ENCODE measurements around the gene AKAP1.

AKAP1 gene

GRCh38 chr17:57165754-57166153 lies 80.7 kb downstream of the AKAP1 start:
- FAIRE-seq (no peak), DNase-seq (ENCODE audit: insufficient read length, low spot score) (no peak)
- TF ChIP-seq PAX5 (IDR thresholded peaks at IDR 0.05; ENCODE audit: insufficient read depth, low read length, severe bottlenecking): no peak
- no peak for TF ChIP-seq POLR2A (IDR thresholded peaks at IDR 0.05; ENCODE audit: low read depth, low read length)
- no peak for TF ChIP-seq TAF1 (IDR thresholded peaks at IDR 0.05; ENCODE audit: low read depth, low read length)
- no peak for TF ChIP-seq POU2F2 (IDR thresholded peaks at IDR 0.05; ENCODE audit: low read depth, low read length)
- no peak for TF ChIP-seq SPI1 (IDR thresholded peaks at IDR 0.05; ENCODE audit: low read depth, low read length)

GRCh38 chr17:57166803-57167202 lies 81.8 kb downstream of the AKAP1 start:
- DNase-seq (ENCODE audit: insufficient read length, low spot score) (no peak), FAIRE-seq (no peak)
- TF ChIP-seq POLR2A (IDR thresholded peaks at IDR 0.05; ENCODE audit: low read depth, low read length) (no peak), SPI1 (IDR thresholded peaks at IDR 0.05; ENCODE audit: low read depth, low read length) (no peak), TAF1 (IDR thresholded peaks at IDR 0.05; ENCODE audit: low read depth, low read length) (no peak), PAX5 (IDR thresholded peaks at IDR 0.05; ENCODE audit: insufficient read depth, low read length, severe bottlenecking) (no peak), POU2F2 (IDR thresholded peaks at IDR 0.05; ENCODE audit: low read depth, low read length) (no peak), POLR2AphosphoS5 (IDR thresholded peaks at IDR 0.05; ENCODE audit: low read depth, low read length) (no peak)

- no peak for DNase-seq (ENCODE audit: insufficient read length, low spot score)
- no peak for FAIRE-seq
- no peak for TF ChIP-seq POLR2A (IDR thresholded peaks at IDR 0.05; ENCODE audit: low read depth, low read length)
- no peak for TF ChIP-seq PAX5 (IDR thresholded peaks at IDR 0.05; ENCODE audit: insufficient read depth, low read length, severe bottlenecking)
- TF ChIP-seq POU2F2 (IDR thresholded peaks at IDR 0.05; ENCODE audit: low read depth, low read length): no peak
- TF ChIP-seq TAF1 (IDR thresholded peaks at IDR 0.05; ENCODE audit: low read depth, low read length): no peak
- TF ChIP-seq POLR2AphosphoS5 (IDR thresholded peaks at IDR 0.05; ENCODE audit: low read depth, low read length): no peak
- TF ChIP-seq SPI1 (IDR thresholded peaks at IDR 0.05; ENCODE audit: low read depth, low read length): no peak
Measured at GRCh38 chr17:57168695-57169094, 83.6 kb downstream of the AKAP1 start.

- FAIRE-seq: no peak
- no peak for DNase-seq (ENCODE audit: insufficient read length, low spot score)
Measured at GRCh38 chr17:57170866-57171265, 85.8 kb downstream of the AKAP1 start.

More at GRCh38 chr17:57170866-57171265, 85.8 kb downstream of the AKAP1 start:
- TF ChIP-seq POU2F2 (IDR thresholded peaks at IDR 0.05; ENCODE audit: low read depth, low read length) (no peak), SPI1 (IDR thresholded peaks at IDR 0.05; ENCODE audit: low read depth, low read length) (no peak), TAF1 (IDR thresholded peaks at IDR 0.05; ENCODE audit: low read depth, low read length) (no peak), PAX5 (IDR thresholded peaks at IDR 0.05; ENCODE audit: insufficient read depth, low read length, severe bottlenecking) (no peak), POLR2A (IDR thresholded peaks at IDR 0.05; ENCODE audit: low read depth, low read length) (no peak)
